ENCODE results near the gene ORC6. TPM values are rescaled to one million over a fixed set of nuclear protein-coding genes. Genes with fewer than 3 reads are reported as not detected.
A peak's percentile ranks its signal among the peaks of the same experiment; 100 is the strongest.
"Not testable (repeated sequence)": the region's sequence is repeated elsewhere in the genome, so short reads cannot be mapped to it uniquely, and the experiment has no call there.

Gene ORC6
- 2.5 TPM for total RNA-seq
- long read RNA-seq: 0 reads

GRCh38 chr16:46689365-46690280 is at the start of gene ORC6:
Gene ORC6, plus strand, starts transcription at chr16:46689659. Its CDS starts 47 bp downstream, at chr16:46689706.
- peak; percentile 94 for ATAC-seq
- peak; percentile 100 for DNase-seq (ENCODE audit: missing footprints)
- intact Hi-C loops (cut with DNase I): loop anchor here (5.0 to 10.0 kb wide), 3 partner anchors 55 to 205 kb away; partner anchors contain the start of gene MYLK3

- ATAC-seq (no peak), DNase-seq (ENCODE audit: missing footprints) (no peak)
- intact Hi-C loops (cut with DNase I): no loop called here
These were observed 40.8 kb upstream of the ORC6 start for GRCh38 chr16:46648656-46649055.

GRCh38 chr16:46649588-46650253 is 39.7 kb upstream of the ORC6 start:
- intact Hi-C loops (cut with DNase I): no loop called here
- ATAC-seq (peak; percentile 95), DNase-seq (ENCODE audit: missing footprints) (peak; percentile 74)

GRCh38 chr16:46650254-46650623 is 39.2 kb upstream of the ORC6 start:
- ATAC-seq (peak; percentile 78), DNase-seq (ENCODE audit: missing footprints) (no peak)
- intact Hi-C loops (cut with DNase I): no loop called here

- ATAC-seq: no peak
- DNase-seq (ENCODE audit: missing footprints): no peak
- intact Hi-C loops (cut with DNase I): no loop called here
These were observed 38.2 kb upstream of the ORC6 start for GRCh38 chr16:46651305-46651704.

GRCh38 chr16:46658925-46659324 is 30.5 kb upstream of the ORC6 start:
- DNase-seq (ENCODE audit: missing footprints): peak; percentile 67
- ATAC-seq: peak; percentile 72

GRCh38 chr16:46662123-46662522 is 27.3 kb upstream of the ORC6 start:
- intact Hi-C loops (cut with DNase I): no loop called here

More at GRCh38 chr16:46658925-46659324, 30.5 kb upstream of the ORC6 start:
- intact Hi-C loops (cut with DNase I): no loop called here

GRCh38 chr16:46673320-46674013 is 16.0 kb upstream of the ORC6 start:
- ATAC-seq (peak; percentile 93), DNase-seq (ENCODE audit: missing footprints) (no peak)
- intact Hi-C loops (cut with DNase I): loop anchor here (2.0 kb wide), 1 partner anchor 127 kb away; no protein-coding TSS in a partner anchor

More at GRCh38 chr16:46662123-46662522, 27.3 kb upstream of the ORC6 start:
- ATAC-seq (no peak), DNase-seq (ENCODE audit: missing footprints) (no peak)

- DNase-seq (ENCODE audit: missing footprints); intact Hi-C loops (cut with DNase I); ATAC-seq: not testable (repeated sequence)
These were observed 11.5 kb upstream of the ORC6 start for GRCh38 chr16:46677943-46678342.

- intact Hi-C loops (cut with DNase I): loop anchor here (10.0 kb wide), 1 partner anchor 213 kb away; no protein-coding TSS in a partner anchor
- not testable (repeated sequence) for DNase-seq (ENCODE audit: missing footprints)
These were observed 7.6 kb upstream of the ORC6 start for GRCh38 chr16:46681867-46682266.

GRCh38 chr16:46686815-46687473 is 2.5 kb upstream of the ORC6 start:
- intact Hi-C loops (cut with DNase I): loop anchor here (5.0 to 10.0 kb wide), 2 partner anchors 115 to 208 kb away; no protein-coding TSS in a partner anchor
- DNase-seq (ENCODE audit: missing footprints) (no peak), ATAC-seq (no peak)

More at GRCh38 chr16:46681867-46682266, 7.6 kb upstream of the ORC6 start:
- not testable (repeated sequence) for ATAC-seq

GRCh38 chr16:46687486-46687885 is 2.0 kb upstream of the ORC6 start:
- DNase-seq (ENCODE audit: missing footprints) (no peak), ATAC-seq (no peak)
- intact Hi-C loops (cut with DNase I): loop anchor here (5.0 to 10.0 kb wide), 2 partner anchors 115 to 207 kb away; no protein-coding TSS in a partner anchor

GRCh38 chr16:46688101-46688653 is 1.3 kb upstream of the ORC6 start:
- DNase-seq (ENCODE audit: missing footprints): peak; percentile 81
- ATAC-seq: no peak
- intact Hi-C loops (cut with DNase I): loop anchor here (5.0 to 10.0 kb wide), 2 partner anchors 114 to 207 kb away; no protein-coding TSS in a partner anchor

- DNase-seq (ENCODE audit: missing footprints): peak; percentile 100
- intact Hi-C loops (cut with DNase I): loop anchor here (5.0 to 10.0 kb wide), 2 partner anchors 113 to 206 kb away; no protein-coding TSS in a partner anchor
- peak; percentile 98 for ATAC-seq
These were observed 650 bp upstream of the ORC6 start, which contains the start of gene VPS35 for GRCh38 chr16:46688654-46689364. Gene VPS35, minus strand, starts transcription at chr16:46689178. Its CDS starts 45 bp downstream, at chr16:46689133.

- intact Hi-C loops (cut with DNase I): loop anchor here (10.0 kb wide), 1 partner anchor 54 kb away; the partner anchor contains the start of gene MYLK3
- no peak for ATAC-seq
- no peak for DNase-seq (ENCODE audit: missing footprints)
These were observed 1.1 kb downstream of the ORC6 start for GRCh38 chr16:46690281-46691178.

- DNase-seq (ENCODE audit: missing footprints) (no peak), ATAC-seq (no peak)
- intact Hi-C loops (cut with DNase I): loop anchor here (10.0 kb wide), 1 partner anchor 53 kb away; the partner anchor contains the start of gene MYLK3
These were observed 2.3 kb downstream of the ORC6 start for GRCh38 chr16:46691726-46692125.

Measured in Right ventricle myocardium inferior (tissue), 1 donor.